WI38 (cell line): ENCODE measurements around the gene SIPA1L3.
A peak's percentile ranks its signal among the peaks of the same experiment; 100 is the strongest.

Experiments used
- H3K4me3 ChIP-seq: 2 replicates; pipeline ENCODE4 v1.5.1; 2011; ENCODE audit warnings: low read depth, mild to moderate bottlenecking, control low read depth, low read length
- TF ChIP-seq, protein P1 (sequence below): IDR thresholded peaks from 2 replicates; pipeline ENCODE4 v1.5.1; 2012; ENCODE audit warnings: low read depth, mild to moderate bottlenecking, control low read depth, low read length

SIPA1L3 gene

DNA sequence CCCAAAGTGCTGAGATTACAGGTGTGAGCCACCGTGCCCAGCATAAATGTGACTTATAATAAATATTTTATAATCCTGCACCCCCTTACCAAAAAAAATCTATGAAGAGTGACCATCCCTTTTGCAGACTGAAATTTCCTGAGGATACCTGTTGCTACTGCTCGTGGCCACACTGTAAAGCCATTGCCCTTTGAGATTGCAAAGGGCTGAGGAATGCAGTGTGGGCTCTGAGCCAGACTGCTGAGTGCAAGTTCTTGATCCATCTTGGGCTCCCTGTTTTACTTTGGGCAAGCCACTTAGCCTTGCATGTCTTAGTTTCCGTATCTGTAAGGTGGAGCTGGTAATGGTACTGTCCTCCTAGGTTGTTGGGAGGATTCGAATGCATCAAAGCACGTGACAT, 23.4 kb downstream of the SIPA1L3 start:
- TF ChIP-seq, protein P1, sequence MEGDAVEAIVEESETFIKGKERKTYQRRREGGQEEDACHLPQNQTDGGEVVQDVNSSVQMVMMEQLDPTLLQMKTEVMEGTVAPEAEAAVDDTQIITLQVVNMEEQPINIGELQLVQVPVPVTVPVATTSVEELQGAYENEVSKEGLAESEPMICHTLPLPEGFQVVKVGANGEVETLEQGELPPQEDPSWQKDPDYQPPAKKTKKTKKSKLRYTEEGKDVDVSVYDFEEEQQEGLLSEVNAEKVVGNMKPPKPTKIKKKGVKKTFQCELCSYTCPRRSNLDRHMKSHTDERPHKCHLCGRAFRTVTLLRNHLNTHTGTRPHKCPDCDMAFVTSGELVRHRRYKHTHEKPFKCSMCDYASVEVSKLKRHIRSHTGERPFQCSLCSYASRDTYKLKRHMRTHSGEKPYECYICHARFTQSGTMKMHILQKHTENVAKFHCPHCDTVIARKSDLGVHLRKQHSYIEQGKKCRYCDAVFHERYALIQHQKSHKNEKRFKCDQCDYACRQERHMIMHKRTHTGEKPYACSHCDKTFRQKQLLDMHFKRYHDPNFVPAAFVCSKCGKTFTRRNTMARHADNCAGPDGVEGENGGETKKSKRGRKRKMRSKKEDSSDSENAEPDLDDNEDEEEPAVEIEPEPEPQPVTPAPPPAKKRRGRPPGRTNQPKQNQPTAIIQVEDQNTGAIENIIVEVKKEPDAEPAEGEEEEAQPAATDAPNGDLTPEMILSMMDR: no peak
- no peak overlapping the region for H3K4me3 ChIP-seq

DNA sequence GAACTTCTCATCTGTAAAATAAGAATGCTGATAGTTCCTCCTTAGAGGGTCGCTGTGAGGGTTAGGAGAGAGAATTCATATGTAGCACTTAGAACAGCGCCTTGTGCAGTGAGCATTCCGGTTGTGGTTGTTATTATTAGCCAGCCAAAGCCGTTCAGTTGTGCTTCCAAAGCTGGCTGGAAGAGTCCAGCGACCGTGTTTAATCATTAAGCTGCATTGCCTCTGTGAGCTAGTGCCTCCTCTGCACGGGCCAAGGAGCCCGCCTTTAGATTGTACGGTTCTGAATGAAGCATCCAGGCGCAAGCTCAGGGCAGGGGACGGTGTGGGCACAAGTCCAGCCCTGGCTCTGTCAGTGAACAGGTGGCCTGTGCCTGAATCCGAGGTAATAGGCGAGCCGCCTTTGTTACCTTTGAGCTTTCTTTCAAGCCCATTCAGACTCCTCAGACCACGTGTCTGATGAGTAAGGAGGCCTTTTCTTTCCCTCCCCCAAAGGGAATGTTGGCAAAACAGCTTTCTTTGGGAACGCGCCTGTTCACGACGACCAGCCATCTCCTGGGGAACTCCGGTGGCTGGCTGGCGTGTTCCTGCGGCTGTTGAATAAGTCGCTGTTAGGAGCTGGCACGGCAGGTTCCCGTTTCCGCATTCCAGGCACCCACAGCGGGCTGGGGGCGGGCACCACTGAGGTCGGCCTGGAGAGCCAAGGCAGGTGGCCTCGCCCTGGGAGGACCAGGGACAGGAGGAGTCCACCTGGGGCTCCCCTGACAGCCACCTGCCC, 25.1 kb downstream of the SIPA1L3 start:
- H3K4me3 ChIP-seq: peak overlapping the region; percentile 44
- TF ChIP-seq, protein P1: no peak

DNA sequence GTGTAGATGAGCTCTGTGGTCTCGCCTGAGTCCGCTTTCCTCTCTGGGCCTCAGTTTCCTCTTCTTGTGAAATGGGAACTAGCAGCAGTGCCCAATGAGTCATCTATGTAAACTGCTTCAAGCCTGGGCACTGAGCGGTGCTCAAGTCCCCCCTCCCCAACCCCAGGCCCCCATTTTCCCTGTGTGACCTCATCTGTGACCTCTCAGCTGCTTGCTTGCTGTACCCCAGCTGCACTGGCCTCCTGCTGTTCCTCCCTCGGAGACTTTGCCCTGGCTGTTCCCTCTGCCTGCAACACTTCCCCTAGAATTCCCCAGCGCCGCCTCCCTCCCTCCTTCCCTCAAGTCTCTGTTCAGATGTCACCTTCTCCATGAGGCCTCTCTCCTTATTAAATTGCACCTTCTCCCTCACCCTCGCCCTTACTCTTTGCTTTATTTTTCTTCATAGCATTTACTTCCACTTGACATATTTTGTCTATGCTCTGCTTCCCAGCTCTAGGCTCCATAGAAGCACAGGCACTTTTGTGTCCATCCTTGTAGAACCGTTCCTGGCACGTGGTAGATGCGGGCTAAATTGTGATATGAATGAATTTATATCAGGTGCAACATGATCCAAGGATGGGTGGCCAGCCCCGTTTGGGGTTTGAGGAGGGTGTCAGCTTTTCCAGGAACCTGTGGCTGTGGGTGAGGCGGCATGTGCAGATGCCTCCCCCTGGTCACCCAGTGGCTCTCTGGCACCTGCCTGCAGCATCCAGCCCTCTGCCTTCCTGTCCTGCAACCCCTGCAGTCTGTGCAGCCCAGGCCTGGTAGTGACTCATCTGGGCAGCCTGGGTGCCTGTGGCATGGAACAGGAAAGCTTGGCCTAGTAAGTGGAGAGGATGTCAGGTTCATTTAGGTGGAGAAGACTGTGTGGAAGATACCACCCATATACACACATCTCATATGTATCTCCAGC, 26.3 kb downstream of the SIPA1L3 start:
- no peak overlapping the region; the same call in 1 of the 2 replicates for H3K4me3 ChIP-seq
- TF ChIP-seq, protein P1: no peak

DNA sequence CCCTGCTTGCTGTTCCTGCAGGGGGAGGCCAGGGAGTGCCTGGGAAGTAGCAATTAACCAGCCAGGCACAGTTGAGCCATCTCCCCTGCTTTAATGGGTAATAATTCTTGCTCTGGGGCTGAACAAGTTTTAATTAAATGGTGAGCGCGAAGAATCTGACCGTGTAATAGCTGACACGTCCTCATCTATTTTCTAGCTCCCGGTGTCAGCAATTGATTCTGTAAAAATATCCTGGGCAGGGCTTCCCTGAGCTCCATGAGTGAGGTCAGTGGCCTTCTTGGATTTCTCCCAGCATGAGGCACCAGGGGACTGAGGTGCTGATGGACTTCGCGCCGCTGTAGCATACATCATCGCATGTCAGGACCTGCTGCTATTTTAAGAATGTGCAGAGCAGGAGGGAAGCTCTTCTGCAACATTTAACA, 26.9 kb downstream of the SIPA1L3 start:
- TF ChIP-seq, protein P1: no peak
- no peak overlapping the region for H3K4me3 ChIP-seq

DNA sequence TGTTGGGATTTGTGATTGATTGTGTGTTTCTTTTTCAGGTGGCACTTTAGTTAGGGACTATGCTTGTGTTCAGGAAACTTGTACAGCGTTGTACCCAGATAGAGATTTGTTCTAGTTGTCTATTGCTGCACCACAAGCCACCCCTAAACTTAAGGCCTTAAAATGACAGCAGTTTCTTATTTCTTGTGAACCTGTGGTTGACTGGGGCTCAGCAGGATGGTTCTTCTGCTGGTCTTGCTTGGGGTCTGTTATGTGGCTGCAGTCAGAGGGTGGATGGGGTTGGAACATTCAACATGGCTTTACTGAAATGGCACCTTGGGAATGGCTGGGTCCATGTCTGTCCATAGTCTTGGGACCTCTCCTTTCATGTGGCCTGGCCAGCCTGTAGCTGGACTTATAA, 28.3 kb downstream of the SIPA1L3 start:
- TF ChIP-seq, protein P1: no peak
- H3K4me3 ChIP-seq: no peak overlapping the region

DNA sequence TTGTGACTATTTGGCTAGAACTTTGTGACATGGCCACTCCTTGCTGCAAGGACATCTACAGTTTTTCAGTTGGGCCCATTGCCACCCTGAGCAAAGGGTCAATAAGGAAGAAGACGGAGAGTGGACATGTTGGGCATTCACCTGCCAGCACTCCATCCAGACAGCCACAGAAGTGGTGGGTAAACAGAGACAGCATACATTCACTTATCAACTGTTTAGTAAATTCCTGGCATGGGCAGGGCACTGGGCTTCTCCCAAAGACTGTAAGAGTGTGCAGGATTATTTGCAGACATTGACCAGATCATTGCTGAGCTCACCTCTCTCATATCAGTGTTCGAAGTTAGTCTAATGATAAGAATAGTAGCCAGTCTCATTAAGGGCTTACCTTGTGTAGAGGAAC, 29.2 kb downstream of the SIPA1L3 start:
- TF ChIP-seq, protein P1: no peak
- H3K4me3 ChIP-seq: no peak overlapping the region

DNA sequence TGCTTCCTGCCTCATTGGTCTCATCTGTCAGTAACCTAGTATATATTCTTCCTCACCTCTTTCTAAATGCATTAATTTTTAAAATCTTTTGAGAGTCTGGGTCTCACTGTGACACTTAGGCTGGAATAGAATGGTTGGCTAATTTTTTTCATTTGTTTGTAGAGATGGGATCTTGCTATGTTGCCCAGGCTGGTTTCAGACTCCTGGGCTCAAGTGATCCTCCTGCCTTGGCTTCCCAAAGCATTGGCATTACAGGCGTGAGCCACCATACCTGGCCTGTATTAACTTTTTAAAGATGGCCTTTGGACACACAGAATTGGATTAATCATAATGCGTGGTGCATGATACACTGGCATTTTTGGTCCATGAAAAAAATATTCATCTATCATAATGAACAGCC, 29.9 kb downstream of the SIPA1L3 start:
- H3K4me3 ChIP-seq: no peak overlapping the region
- TF ChIP-seq, protein P1: no peak
